HepG2 (cell line): ENCODE results near the gene MSMB. TPM values are rescaled to one million over a fixed set of nuclear protein-coding genes. Genes with fewer than 3 reads are reported as not detected.

Experiments used
- CC2D1A ChIP-seq: sonication (generic); formaldehyde crosslinking; IDR thresholded peaks from 2 replicates; pipeline ENCODE4 v1.8.1; 2023; ENCODE audit warnings: mild to moderate bottlenecking, missing genetic modification reagents
- EP300 ChIP-seq, 3 experiments: sonication (generic) in 1 of 3; formaldehyde crosslinking in 1 of 3; IDR thresholded peaks; 2 replicates each; pipeline versions ENCODE4 v1.5.1 to v1.6.1; 2011 to 2020; ENCODE audit warnings: low read depth in 2 of 3, low read length in 2 of 3, borderline replicate concordance in 1 of 3, improper control_type of control experiment in 1 of 3, mild to moderate bottlenecking in 1 of 3, missing genetic modification reagents in 1 of 3, moderate library complexity in 1 of 3
- FLYWCH1 ChIP-seq: sonication (generic); formaldehyde crosslinking; IDR thresholded peaks from 2 replicates; pipeline ENCODE4 v1.8.1; 2023; ENCODE audit warnings: mild to moderate bottlenecking, missing genetic modification reagents
- GATAD2A ChIP-seq: IDR thresholded peaks from 2 replicates; pipeline ENCODE4 v1.6.1; 2016
- HMG20A ChIP-seq: IDR thresholded peaks from 2 replicates; pipeline ENCODE4 v1.6.1; 2016; ENCODE audit warnings: borderline replicate concordance
- HMG20B ChIP-seq: conservative IDR thresholded peaks from 2 replicates; pipeline ENCODE4 v1.6.1; 2016; ENCODE audit warnings: missing genetic modification reagents, missing compliant biosample characterization
- KMT2A ChIP-seq: sonication (generic); formaldehyde crosslinking; IDR thresholded peaks from 2 replicates; pipeline ENCODE4 v1.4.0; 2020; ENCODE audit warnings: missing genetic modification reagents
- MIXL1 ChIP-seq: IDR thresholded peaks from 2 replicates; pipeline ENCODE4 v1.6.1; 2016
- SIN3A ChIP-seq: IDR thresholded peaks from 2 replicates; pipeline ENCODE4 v1.6.1; 2011; ENCODE audit warnings: low read depth, mild to moderate bottlenecking, control low read depth, low read length, borderline replicate concordance
- SP140L ChIP-seq: sonication (generic); formaldehyde crosslinking; IDR thresholded peaks from 2 replicates; pipeline ENCODE4 v1.4.0; 2020; ENCODE audit warnings: missing genetic modification reagents, borderline replicate concordance
- ZFP82 ChIP-seq: sonication (generic); formaldehyde crosslinking; IDR thresholded peaks from 2 replicates; pipeline ENCODE4 v1.5.1; 2020; ENCODE audit warnings: mild to moderate bottlenecking, missing genetic modification reagents, borderline replicate concordance
- ZNF232 ChIP-seq: sonication (generic); formaldehyde crosslinking; IDR thresholded peaks from 2 replicates; pipeline ENCODE4 v1.4.0; 2020; ENCODE audit warnings: missing genetic modification reagents, borderline replicate concordance
- ZNF597 ChIP-seq: sonication (generic); formaldehyde crosslinking; IDR thresholded peaks from 2 replicates; pipeline ENCODE4 v1.5.0; 2020; ENCODE audit warnings: missing genetic modification reagents
- ZNF629 ChIP-seq: sonication (generic); formaldehyde crosslinking; conservative IDR thresholded peaks from 2 replicates; pipeline ENCODE4 v1.5.0; 2020; ENCODE audit warnings: missing genetic modification reagents
- ZNF644 ChIP-seq: IDR thresholded peaks from 2 replicates; pipeline ENCODE4 v1.6.1; 2016; ENCODE audit warnings: low read depth
- polyA plus RNA-seq, 8 experiments: library from polyadenylated mRNA; depleted of rRNA in 3 of 8; stranded (reverse) in 7 of 8; unstranded in 1 of 8; fragments of >200 nt; fragmentation: Illumina TruSeq in 4 of 8; extraction: Trizol in 4 of 8; gene quantifications; 2 replicates each; pipeline versions ENCODE4 v1.2.1 to v1.2.3, GENCODE V29; 2011 to 2016; ENCODE audit warnings: low read depth in 4 of 8, missing spikeins in 1 of 8, mixed read lengths in 1 of 8; ENCODE audit not compliant: insufficient read depth in 1 of 8
- total RNA-seq, 5 experiments: library from RNA; depleted of rRNA; stranded (reverse); fragments of >200 nt; fragmentation: Illumina TruSeq; extraction: Trizol; gene quantifications; 2 replicates each; pipeline ENCODE4 v1.2.3, GENCODE V29; 2016; ENCODE audit warnings: low read depth in 1 of 5
- TF ChIP-seq, protein P1 (sequence below): sonication (generic); formaldehyde crosslinking; IDR thresholded peaks from 2 replicates; pipeline ENCODE4 v1.5.1; 2020; ENCODE audit warnings: missing genetic modification reagents, mild to moderate bottlenecking, borderline replicate concordance
- TF ChIP-seq, protein P2 (sequence below): sonication (generic); formaldehyde crosslinking; conservative IDR thresholded peaks from 2 replicates; pipeline ENCODE4 v1.4.0; 2020; ENCODE audit warnings: missing genetic modification reagents
- TF ChIP-seq, protein P3 (sequence below): sonication (generic); formaldehyde crosslinking; IDR thresholded peaks from 2 replicates; pipeline ENCODE4 v1.4.0; 2020; ENCODE audit warnings: missing genetic modification reagents

Gene MSMB
- total and polyA plus RNA-seq, 2 of the 13 experiments (the other 11 are each of a cell fraction or from before 2014, with no cell fraction given), result 0.84 TPM; not detected in 1

DNA sequence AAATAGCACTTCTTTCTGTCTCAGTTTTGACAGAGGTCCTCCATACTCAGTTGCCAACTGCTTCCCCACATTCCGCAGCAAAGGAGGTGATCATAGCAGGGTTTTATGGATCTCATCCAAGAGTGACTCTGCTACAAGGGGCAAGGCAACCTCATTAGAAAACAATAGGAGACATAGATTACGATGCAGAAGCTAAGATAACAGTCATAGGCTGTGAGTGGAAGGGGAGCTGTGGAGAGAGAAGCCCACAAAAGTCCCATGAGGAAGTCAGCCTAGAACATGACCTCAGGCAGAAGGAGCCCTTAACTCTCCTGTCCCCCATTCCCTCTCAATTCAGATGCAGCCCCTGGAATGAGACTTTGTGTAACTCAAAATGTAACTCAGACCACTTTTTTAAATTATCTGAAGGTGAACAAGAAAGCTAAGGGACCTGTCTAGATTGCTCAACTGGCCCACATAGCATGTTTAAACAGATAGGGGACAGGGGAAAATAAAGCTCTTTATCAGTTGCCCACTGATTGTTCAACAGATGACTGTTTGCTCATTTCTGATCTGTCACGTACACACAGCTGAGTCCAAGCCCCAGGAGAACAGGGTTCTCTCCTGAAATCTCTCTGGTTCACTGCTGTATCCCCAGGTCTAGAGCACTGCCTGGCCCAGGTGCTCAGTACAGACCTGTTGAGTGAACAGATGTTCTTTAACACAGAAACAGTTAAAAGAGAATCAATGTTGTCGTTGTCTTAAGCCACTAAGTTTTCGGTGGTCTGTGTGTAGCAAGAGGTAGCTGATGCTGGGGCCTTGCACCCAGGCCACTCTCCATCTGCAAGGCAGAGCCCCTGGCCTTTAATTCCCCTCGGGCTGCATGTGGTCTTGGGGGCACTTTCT, 14.2 kb downstream of the MSMB start (continued):
- TF ChIP-seq HMG20B (CRISPR knock-in tag) (peak; percentile 92), ZNF597 (CRISPR knock-in tag) (no peak), GATAD2A (CRISPR knock-in tag) (peak; percentile 93), EP300 (IDR thresholded peaks at IDR 0.05; ENCODE audit: low read depth in 2 of 2, low read length in 2 of 2) (peak; percentile 48 to 97; a peak in 3 of 4 replicates), EP300 (CRISPR knock-in tag; IDR thresholded peaks at IDR 0.05; ENCODE audit: borderline replicate concordance) (peak; percentile 58; the same call in 1 of the 2 replicates), HMG20A (peak; percentile 80; the same call in 1 of the 2 replicates), ZNF232 (CRISPR knock-in tag) (peak; percentile 79; the same call in 1 of the 2 replicates), SIN3A (peak; percentile 88), FLYWCH1 (CRISPR knock-in tag) (no peak), KMT2A (CRISPR knock-in tag) (peak; percentile 31; the same call in 1 of the 2 replicates), ZNF644 (CRISPR knock-in tag) (peak; percentile 14; the same call in 1 of the 2 replicates), CC2D1A (CRISPR knock-in tag) (peak; percentile 24; the same call in 1 of the 2 replicates), ZNF629 (CRISPR knock-in tag) (0 out of 2 replicates have a peak, but pooled peaks have one; percentile 1), ZFP82 (CRISPR knock-in tag) (no peak), SP140L (no peak), MIXL1 (CRISPR knock-in tag) (peak; percentile 88; the same call in 1 of the 2 replicates)
- TF ChIP-seq, protein P1, sequence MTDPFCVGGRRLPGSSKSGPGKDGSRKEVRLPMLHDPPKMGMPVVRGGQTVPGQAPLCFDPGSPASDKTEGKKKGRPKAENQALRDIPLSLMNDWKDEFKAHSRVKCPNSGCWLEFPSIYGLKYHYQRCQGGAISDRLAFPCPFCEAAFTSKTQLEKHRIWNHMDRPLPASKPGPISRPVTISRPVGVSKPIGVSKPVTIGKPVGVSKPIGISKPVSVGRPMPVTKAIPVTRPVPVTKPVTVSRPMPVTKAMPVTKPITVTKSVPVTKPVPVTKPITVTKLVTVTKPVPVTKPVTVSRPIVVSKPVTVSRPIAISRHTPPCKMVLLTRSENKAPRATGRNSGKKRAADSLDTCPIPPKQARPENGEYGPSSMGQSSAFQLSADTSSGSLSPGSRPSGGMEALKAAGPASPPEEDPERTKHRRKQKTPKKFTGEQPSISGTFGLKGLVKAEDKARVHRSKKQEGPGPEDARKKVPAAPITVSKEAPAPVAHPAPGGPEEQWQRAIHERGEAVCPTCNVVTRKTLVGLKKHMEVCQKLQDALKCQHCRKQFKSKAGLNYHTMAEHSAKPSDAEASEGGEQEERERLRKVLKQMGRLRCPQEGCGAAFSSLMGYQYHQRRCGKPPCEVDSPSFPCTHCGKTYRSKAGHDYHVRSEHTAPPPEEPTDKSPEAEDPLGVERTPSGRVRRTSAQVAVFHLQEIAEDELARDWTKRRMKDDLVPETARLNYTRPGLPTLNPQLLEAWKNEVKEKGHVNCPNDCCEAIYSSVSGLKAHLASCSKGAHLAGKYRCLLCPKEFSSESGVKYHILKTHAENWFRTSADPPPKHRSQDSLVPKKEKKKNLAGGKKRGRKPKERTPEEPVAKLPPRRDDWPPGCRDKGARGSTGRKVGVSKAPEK (CRISPR knock-in tag), result no peak
- TF ChIP-seq, protein P2, sequence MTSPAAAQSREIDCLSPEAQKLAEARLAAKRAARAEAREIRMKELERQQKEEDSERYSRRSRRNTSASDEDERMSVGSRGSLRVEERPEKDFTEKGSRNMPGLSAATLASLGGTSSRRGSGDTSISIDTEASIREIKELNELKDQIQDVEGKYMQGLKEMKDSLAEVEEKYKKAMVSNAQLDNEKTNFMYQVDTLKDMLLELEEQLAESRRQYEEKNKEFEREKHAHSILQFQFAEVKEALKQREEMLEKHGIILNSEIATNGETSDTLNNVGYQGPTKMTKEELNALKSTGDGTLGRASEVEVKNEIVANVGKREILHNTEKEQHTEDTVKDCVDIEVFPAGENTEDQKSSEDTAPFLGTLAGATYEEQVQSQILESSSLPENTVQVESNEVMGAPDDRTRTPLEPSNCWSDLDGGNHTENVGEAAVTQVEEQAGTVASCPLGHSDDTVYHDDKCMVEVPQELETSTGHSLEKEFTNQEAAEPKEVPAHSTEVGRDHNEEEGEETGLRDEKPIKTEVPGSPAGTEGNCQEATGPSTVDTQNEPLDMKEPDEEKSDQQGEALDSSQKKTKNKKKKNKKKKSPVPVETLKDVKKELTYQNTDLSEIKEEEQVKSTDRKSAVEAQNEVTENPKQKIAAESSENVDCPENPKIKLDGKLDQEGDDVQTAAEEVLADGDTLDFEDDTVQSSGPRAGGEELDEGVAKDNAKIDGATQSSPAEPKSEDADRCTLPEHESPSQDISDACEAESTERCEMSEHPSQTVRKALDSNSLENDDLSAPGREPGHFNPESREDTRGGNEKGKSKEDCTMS (CRISPR knock-in tag), result 0 out of 2 replicates have a peak, but pooled peaks have one; percentile 16
- TF ChIP-seq, protein P3, sequence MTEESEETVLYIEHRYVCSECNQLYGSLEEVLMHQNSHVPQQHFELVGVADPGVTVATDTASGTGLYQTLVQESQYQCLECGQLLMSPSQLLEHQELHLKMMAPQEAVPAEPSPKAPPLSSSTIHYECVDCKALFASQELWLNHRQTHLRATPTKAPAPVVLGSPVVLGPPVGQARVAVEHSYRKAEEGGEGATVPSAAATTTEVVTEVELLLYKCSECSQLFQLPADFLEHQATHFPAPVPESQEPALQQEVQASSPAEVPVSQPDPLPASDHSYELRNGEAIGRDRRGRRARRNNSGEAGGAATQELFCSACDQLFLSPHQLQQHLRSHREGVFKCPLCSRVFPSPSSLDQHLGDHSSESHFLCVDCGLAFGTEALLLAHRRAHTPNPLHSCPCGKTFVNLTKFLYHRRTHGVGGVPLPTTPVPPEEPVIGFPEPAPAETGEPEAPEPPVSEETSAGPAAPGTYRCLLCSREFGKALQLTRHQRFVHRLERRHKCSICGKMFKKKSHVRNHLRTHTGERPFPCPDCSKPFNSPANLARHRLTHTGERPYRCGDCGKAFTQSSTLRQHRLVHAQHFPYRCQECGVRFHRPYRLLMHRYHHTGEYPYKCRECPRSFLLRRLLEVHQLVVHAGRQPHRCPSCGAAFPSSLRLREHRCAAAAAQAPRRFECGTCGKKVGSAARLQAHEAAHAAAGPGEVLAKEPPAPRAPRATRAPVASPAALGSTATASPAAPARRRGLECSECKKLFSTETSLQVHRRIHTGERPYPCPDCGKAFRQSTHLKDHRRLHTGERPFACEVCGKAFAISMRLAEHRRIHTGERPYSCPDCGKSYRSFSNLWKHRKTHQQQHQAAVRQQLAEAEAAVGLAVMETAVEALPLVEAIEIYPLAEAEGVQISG (CRISPR knock-in tag), result peak; percentile 85
